Trophoblast cell (in vitro differentiated cells and primary cell): ENCODE results near the gene YARS1.

ENCODE experiments used
- DNase-seq, 2 donors: peaks; one replicate each; pipeline ENCODE4 v3.0.0-alpha.2; 2016
- H2AFZ ChIP-seq: 2 replicates; pipeline ENCODE4 v1.6.1; 2013; ENCODE audit warnings: low read length, moderate library complexity, mild to moderate bottlenecking; ENCODE audit not compliant: insufficient read depth, poor library complexity
- H2AK5ac ChIP-seq: 2 replicates; pipeline ENCODE4 v1.6.1; 2013; ENCODE audit warnings: mild to moderate bottlenecking, low read length
- H2BK120ac ChIP-seq: 2 replicates; pipeline ENCODE4 v1.6.1; 2013; ENCODE audit warnings: low read length, mild to moderate bottlenecking, moderate library complexity; ENCODE audit not compliant: insufficient read depth, poor library complexity
- H2BK12ac ChIP-seq: 2 replicates; pipeline ENCODE4 v1.6.1; 2013; ENCODE audit warnings: mild to moderate bottlenecking, low read length, moderate library complexity
- H2BK5ac ChIP-seq: 2 replicates; pipeline ENCODE4 v1.6.1; 2013; ENCODE audit warnings: low read length, low read depth, moderate library complexity, mild to moderate bottlenecking; ENCODE audit not compliant: poor library complexity
- H3K14ac ChIP-seq: 2 replicates; pipeline ENCODE4 v1.6.1; 2013; ENCODE audit warnings: mild to moderate bottlenecking, low read length
- H3K18ac ChIP-seq: 2 replicates; pipeline ENCODE4 v1.6.1; 2013; ENCODE audit warnings: mild to moderate bottlenecking, low read length
- H3K23ac ChIP-seq: 2 replicates; pipeline ENCODE4 v1.6.1; 2013; ENCODE audit warnings: low read length
- H3K27ac ChIP-seq: 2 replicates; pipeline ENCODE4 v1.5.1; 2013; ENCODE audit warnings: low read depth, mild to moderate bottlenecking, inconsistent platforms, low read length, moderate library complexity
- H3K27me3 ChIP-seq: 2 replicates; pipeline ENCODE4 v1.6.1; 2013; ENCODE audit warnings: inconsistent platforms, mild to moderate bottlenecking, low read length, moderate library complexity; ENCODE audit not compliant: insufficient read depth
- H3K36me3 ChIP-seq, 2 experiments: 1 replicate in 1 of 2; 2 replicates in 1 of 2; pipeline ENCODE4 v1.6.1; 2013; ENCODE audit warnings: low read length in 2 of 2, mild to moderate bottlenecking in 2 of 2, moderate library complexity in 1 of 2; ENCODE audit not compliant: insufficient read depth in 2 of 2, control insufficient read depth in 1 of 2
- H3K4ac ChIP-seq: 2 replicates; pipeline ENCODE4 v1.6.1; 2013; ENCODE audit warnings: low read depth, mild to moderate bottlenecking, low read length, moderate library complexity
- H3K4me1 ChIP-seq, 2 experiments: 1 replicate in 1 of 2; 2 replicates in 1 of 2; pipeline ENCODE4 v1.6.1; 2013; ENCODE audit warnings: low read length in 2 of 2, mild to moderate bottlenecking in 2 of 2, moderate library complexity in 1 of 2; ENCODE audit not compliant: insufficient read depth in 2 of 2, control insufficient read depth in 1 of 2
- H3K4me2 ChIP-seq: 2 replicates; pipeline ENCODE4 v1.6.1; 2013; ENCODE audit warnings: inconsistent platforms, mild to moderate bottlenecking, low read length, moderate library complexity
- H3K4me3 ChIP-seq: 2 replicates; pipeline ENCODE4 v1.5.1; 2013; ENCODE audit warnings: mild to moderate bottlenecking, low read depth, low read length, inconsistent platforms
- H3K79me1 ChIP-seq: one replicate; pipeline ENCODE4 v1.6.1; 2013; ENCODE audit warnings: low read length
- H3K79me2 ChIP-seq: 2 replicates; pipeline ENCODE4 v1.6.1; 2013; ENCODE audit warnings: low read length, mild to moderate bottlenecking; ENCODE audit not compliant: control insufficient read depth, insufficient read depth, poor library complexity
- H3K9ac ChIP-seq: 2 replicates; pipeline ENCODE4 v1.6.1; 2013; ENCODE audit warnings: mild to moderate bottlenecking, low read length
- H3K9me3 ChIP-seq: 2 replicates; pipeline ENCODE4 v1.6.1; 2013; ENCODE audit warnings: low read depth, mild to moderate bottlenecking, control low read depth, inconsistent platforms, low read length; ENCODE audit not compliant: insufficient read depth
- H4K12ac ChIP-seq: 2 replicates; pipeline ENCODE4 v1.6.1; 2013; ENCODE audit warnings: low read depth, mild to moderate bottlenecking, low read length, moderate library complexity
- H4K8ac ChIP-seq: 2 replicates; pipeline ENCODE4 v1.6.1; 2013; ENCODE audit warnings: low read depth, mild to moderate bottlenecking, low read length, moderate library complexity
- H4K91ac ChIP-seq: one replicate; pipeline ENCODE4 v1.6.1; 2013; ENCODE audit warnings: low read depth, mild to moderate bottlenecking, low read length, moderate library complexity
- WGBS: extraction: QIAGEN DNeasy Blood & Tissue Kit; methylation state at CpG from one replicate; pipeline ENCODE4 v1.1.7; 2013; ENCODE audit warnings: missing lambda C conversion rate; ENCODE audit not compliant: insufficient read length, insufficient coverage; ENCODE audit errors: extremely low coverage; 5-methylcytosine and 5-hydroxymethylcytosine counted together

YARS1 gene

GRCh38 chr1:32801096-32801715, 16.0 kb downstream of the YARS1 start:
- no peaks in the 10 kb centered on the region for H3K79me2 ChIP-seq
- H2BK120ac ChIP-seq = no peak overlapping the region
- no peak overlapping the region for H4K91ac ChIP-seq
- H2AK5ac ChIP-seq = no peak overlapping the region
- H3K9ac ChIP-seq = no peak overlapping the region
- no CpG with 5 or more reads among the region's 9 CpGs for WGBS
- H3K18ac ChIP-seq = no peak overlapping the region
- no peak overlapping the region for H4K12ac ChIP-seq
- H3K4me1 ChIP-seq = no peaks in the 10 kb centered on the region
- H3K4me3 ChIP-seq = no peak overlapping the region
- no peak for DNase-seq
- no peak overlapping the region for H3K27ac ChIP-seq
- H3K4me2 ChIP-seq = no peak overlapping the region
- H3K23ac ChIP-seq = no peak overlapping the region
- no peak overlapping the region for H3K14ac ChIP-seq
- no peak overlapping the region for H2BK12ac ChIP-seq
- no peaks in the 10 kb centered on the region for H3K9me3 ChIP-seq
- H3K4ac ChIP-seq = no peak overlapping the region
- H2BK5ac ChIP-seq = no peak overlapping the region
- no peak overlapping the region for H4K8ac ChIP-seq
- H2AFZ ChIP-seq = no peak overlapping the region
- H3K36me3 ChIP-seq = peaks cover 29 to 35% of the 10 kb centered on the region in 2 experiments
- peaks cover 2% of the 10 kb centered on the region for H3K79me1 ChIP-seq
- H3K27me3 ChIP-seq = no peaks in the 10 kb centered on the region

DNA sequence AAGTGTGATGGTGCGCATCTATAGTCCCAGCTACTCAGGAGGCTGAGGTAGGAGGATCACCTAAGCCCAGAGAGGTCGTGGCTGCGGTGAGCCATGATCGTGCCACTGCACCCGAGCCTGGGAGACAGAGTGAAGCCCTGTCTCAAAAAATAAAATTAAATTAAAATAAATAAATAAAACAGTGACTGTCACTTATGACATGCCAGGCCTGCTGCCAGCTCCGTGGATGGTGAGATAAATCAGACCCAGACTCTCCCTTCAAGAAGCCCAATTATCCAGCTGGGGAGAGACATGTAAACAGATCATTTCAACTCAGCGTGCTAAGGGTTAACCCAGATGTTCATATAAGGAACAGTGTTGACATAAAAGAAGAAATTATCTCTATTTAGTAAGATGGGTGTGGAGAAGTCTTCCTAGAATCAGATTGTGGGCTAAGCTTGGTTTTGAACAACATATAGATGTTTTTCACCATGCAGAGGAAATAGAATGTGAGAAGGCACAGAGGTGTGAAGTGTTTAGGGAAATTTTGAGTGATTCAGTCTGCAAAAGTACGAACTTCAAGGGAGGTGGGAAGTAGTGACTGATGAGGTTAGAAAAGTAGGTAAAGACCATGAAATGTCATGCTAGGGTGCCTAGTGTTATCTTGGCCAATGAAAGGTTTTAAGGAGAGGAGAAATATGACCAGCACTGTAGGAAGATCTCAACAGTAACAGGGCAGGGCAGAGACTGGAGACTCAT, 18.3 kb downstream of the YARS1 start:
- Histone ChIP-seq H3K18ac (no peak overlapping the region), H3K4ac (no peak overlapping the region), H3K27ac (no peak overlapping the region), H4K91ac (no peak overlapping the region), H2AFZ (no peak overlapping the region), H2AK5ac (no peak overlapping the region), H3K4me1 (no peaks in the 10 kb centered on the region), H4K12ac (no peak overlapping the region), H3K27me3 (no peaks in the 10 kb centered on the region), H3K79me1 (peaks cover 2% of the 10 kb centered on the region), H3K9me3 (no peaks in the 10 kb centered on the region), H3K23ac (no peak overlapping the region), H2BK120ac (no peak overlapping the region), H3K36me3 (peaks cover 26 to 29% of the 10 kb centered on the region in 2 experiments), H3K79me2 (no peaks in the 10 kb centered on the region), H3K4me2 (no peak overlapping the region), H3K4me3 (no peak overlapping the region), H2BK12ac (no peak overlapping the region), H3K14ac (no peak overlapping the region), H4K8ac (no peak overlapping the region), H3K9ac (no peak overlapping the region), H2BK5ac (no peak overlapping the region)
- WGBS = no CpG with 5 or more reads among the region's 8 CpGs
- DNase-seq = no peak

- no CpG with 5 or more reads among the region's 4 CpGs for WGBS
- DNase-seq = peak in 1 of 2 donors; percentile 41
- H3K4me1 ChIP-seq = no peaks in the 10 kb centered on the region
These were observed 19.0 kb downstream of the YARS1 start for GRCh38 chr1:32798191-32798590.

GRCh38 chr1:32797456-32797855, 19.7 kb downstream of the YARS1 start:
- DNase-seq = no peak
- H3K79me1 ChIP-seq = peaks cover 2% of the 10 kb centered on the region
- H3K14ac ChIP-seq = no peak overlapping the region
- H3K4me2 ChIP-seq = no peak overlapping the region
- H2AK5ac ChIP-seq = no peak overlapping the region
- H3K4ac ChIP-seq = no peak overlapping the region
- no peak overlapping the region for H3K9ac ChIP-seq
- H2AFZ ChIP-seq = no peak overlapping the region
- H3K23ac ChIP-seq = no peak overlapping the region
- H2BK120ac ChIP-seq = no peak overlapping the region
- no peak overlapping the region for H2BK5ac ChIP-seq
- WGBS = no CpG with 5 or more reads among the region's 1 CpG
- peaks cover 28% of the 10 kb centered on the region in 2 experiments for H3K36me3 ChIP-seq
- no peaks in the 10 kb centered on the region for H3K9me3 ChIP-seq
- H3K27ac ChIP-seq = no peak overlapping the region
- no peak overlapping the region for H2BK12ac ChIP-seq
- H4K12ac ChIP-seq = no peak overlapping the region
- no peak overlapping the region for H3K18ac ChIP-seq
- H3K4me1 ChIP-seq = no peaks in the 10 kb centered on the region
- no peaks in the 10 kb centered on the region for H3K79me2 ChIP-seq
- H3K4me3 ChIP-seq = no peak overlapping the region
- H4K91ac ChIP-seq = no peak overlapping the region
- no peaks in the 10 kb centered on the region for H3K27me3 ChIP-seq
- no peak overlapping the region for H4K8ac ChIP-seq

More at GRCh38 chr1:32798191-32798590, 19.0 kb downstream of the YARS1 start:
- Histone ChIP-seq H2BK5ac (no peak overlapping the region), H4K12ac (no peak overlapping the region), H4K8ac (no peak overlapping the region), H3K79me2 (no peaks in the 10 kb centered on the region), H3K23ac (no peak overlapping the region), H3K4ac (no peak overlapping the region), H3K4me2 (no peak overlapping the region), H3K14ac (no peak overlapping the region), H2BK12ac (no peak overlapping the region), H3K79me1 (peaks cover 2% of the 10 kb centered on the region), H3K18ac (no peak overlapping the region), H3K9me3 (no peaks in the 10 kb centered on the region), H3K36me3 (peaks cover 27 to 28% of the 10 kb centered on the region in 2 experiments), H2AFZ (no peak overlapping the region), H3K9ac (no peak overlapping the region), H3K27me3 (no peaks in the 10 kb centered on the region), H2AK5ac (no peak overlapping the region), H2BK120ac (no peak overlapping the region), H3K27ac (no peak overlapping the region), H3K4me3 (no peak overlapping the region), H4K91ac (no peak overlapping the region)
